MCF 10A (cell line): ENCODE measurements around the gene TUBGCP2. TPM values are rescaled to one million over a fixed set of nuclear protein-coding genes. Genes with fewer than 3 reads are reported as not detected.

Source experiments
- BruUV-seq: library from RNA; stranded (reverse); fragments of 400-500 nt; replicated peaks from 2 replicates; lab custom pipeline; 2021; lab: Mats Ljungman, UMichigan
- CTCF ChIA-PET: fragments of 300-600 bp; sonication (Branson Sonifier 250); formaldehyde crosslinking; extraction: SDS; loops from one replicate; lab custom pipeline; 2021; ENCODE audit warnings: antibody characterized with exemption, inconsistent platforms; lab: Yijun Ruan, JAX
- POLR2A ChIA-PET: fragments of 300-600, 350-650 bp; sonication (Branson Sonifier 250); formaldehyde crosslinking; extraction: SDS; loops from one replicate; lab custom pipeline; 2020; ENCODE audit warnings: antibody characterized with exemption, inconsistent platforms; lab: Yijun Ruan, JAX
- DNase-seq: peaks from one replicate; pipeline ENCODE4 v3.0.0-alpha.2; 2018; ENCODE audit not compliant: unreplicated experiment
- H3K27ac Mint-ChIP-seq: one replicate; pipeline ENCODE4 v1.8.0; 2022; ENCODE audit warnings: mild to moderate bottlenecking, low read depth, mixed read lengths; ENCODE audit not compliant: unreplicated experiment
- H3K27me3 Mint-ChIP-seq: one replicate; pipeline ENCODE4 v1.8.0; 2022; ENCODE audit warnings: mixed read lengths; ENCODE audit not compliant: insufficient read depth, unreplicated experiment
- H3K36me3 Mint-ChIP-seq: one replicate; pipeline ENCODE4 v1.8.0; 2022; ENCODE audit warnings: mild to moderate bottlenecking, moderate library complexity, mixed read lengths; ENCODE audit not compliant: insufficient read depth, unreplicated experiment
- H3K4me1 Mint-ChIP-seq: one replicate; pipeline ENCODE4 v1.8.0; 2022; ENCODE audit warnings: mixed read lengths; ENCODE audit not compliant: insufficient read depth, unreplicated experiment
- H3K4me3 Mint-ChIP-seq: one replicate; pipeline ENCODE4 v1.8.0; 2022; ENCODE audit warnings: mild to moderate bottlenecking, moderate library complexity, mixed read lengths; ENCODE audit not compliant: unreplicated experiment
- H3K9me3 Mint-ChIP-seq: one replicate; pipeline ENCODE4 v1.8.0; 2022; ENCODE audit warnings: mixed read lengths; ENCODE audit not compliant: unreplicated experiment
- CTCF ChIP-seq: fragments of 200-600 bp; IDR thresholded peaks from one replicate; pipeline ENCODE4 v1.8.0; 2022; ENCODE audit warnings: antibody characterized with exemption, mild to moderate bottlenecking; ENCODE audit not compliant: unreplicated experiment
- intact Hi-C: fragments of 100-400 bp; cut with micrococcal nuclease; formaldehyde crosslinking; loops from 2 replicates; pipeline ENCODE4 v1.14.1; 2022
- total RNA-seq: library from RNA; stranded (reverse); gene quantifications from 2 replicates; pipeline ENCODE4 v1.2.3, GENCODE V29; 2022

The TUBGCP2 gene
- total RNA-seq, 1 experiment from 2014 or later = 95.9 TPM

GRCh38 chr10:133350950-133351329 is 42.3 kb upstream of the TUBGCP2 start:
- CTCF ChIA-PET = interaction anchor here (0.5 to 0.7 kb wide), 3 partner anchors 21 to 262 kb away, joined by 3 to 6 read pairs (median 3); no protein-coding TSS in a partner anchor
- peaks cover 7% of the 10 kb centered on the region for H3K36me3 Mint-ChIP-seq
- intact Hi-C loops = no loop called here

GRCh38 chr10:133350283-133350949 is 41.7 kb upstream of the TUBGCP2 start:
- no peak for TF ChIP-seq CTCF
- H3K36me3 Mint-ChIP-seq = peaks cover 10% of the 10 kb centered on the region
- no TSS peak for BruUV-seq
- intact Hi-C loops = no loop called here
- POLR2A ChIA-PET = no interaction called here
- H3K27ac Mint-ChIP-seq = no peak overlapping the region
- CTCF ChIA-PET = interaction anchor here (0.5 to 0.7 kb wide), 2 partner anchors 21 to 263 kb away, joined by 3 read pairs; no protein-coding TSS in a partner anchor
- no peaks in the 10 kb centered on the region for H3K9me3 Mint-ChIP-seq
- H3K4me1 Mint-ChIP-seq = peaks cover 6% of the 10 kb centered on the region
- H3K4me3 Mint-ChIP-seq = no peak overlapping the region
- H3K27me3 Mint-ChIP-seq = no peaks in the 10 kb centered on the region
- DNase-seq = no peak

More at GRCh38 chr10:133350950-133351329, 42.3 kb upstream of the TUBGCP2 start:
- no TSS peak for BruUV-seq
- POLR2A ChIA-PET = no interaction called here
- H3K4me1 Mint-ChIP-seq = peaks cover 6% of the 10 kb centered on the region
- no peak for DNase-seq
- no peaks in the 10 kb centered on the region for H3K27me3 Mint-ChIP-seq
- no peak for TF ChIP-seq CTCF
- no peaks in the 10 kb centered on the region for H3K9me3 Mint-ChIP-seq
- H3K27ac Mint-ChIP-seq = no peak overlapping the region
- H3K4me3 Mint-ChIP-seq = no peak overlapping the region

GRCh38 chr10:133349577-133350011 is 40.9 kb upstream of the TUBGCP2 start:
- Mint-ChIP-seq H3K9me3 (no peaks in the 10 kb centered on the region), H3K27me3 (no peaks in the 10 kb centered on the region), H3K4me1 (peaks cover 6% of the 10 kb centered on the region), H3K36me3 (peaks cover 10% of the 10 kb centered on the region), H3K4me3 (no peak overlapping the region), H3K27ac (no peak overlapping the region)
- TF ChIP-seq CTCF = no peak
- DNase-seq = no peak
- intact Hi-C loops = no loop called here
- ChIA-PET CTCF (no interaction called here), POLR2A (no interaction called here)
- no TSS peak for BruUV-seq

GRCh38 chr10:133349160-133349568 is 40.5 kb upstream of the TUBGCP2 start:
- intact Hi-C loops = no loop called here
- Mint-ChIP-seq H3K4me3 (no peak overlapping the region), H3K27me3 (no peaks in the 10 kb centered on the region), H3K36me3 (peaks cover 10% of the 10 kb centered on the region), H3K9me3 (no peaks in the 10 kb centered on the region), H3K27ac (no peak overlapping the region), H3K4me1 (peaks cover 6% of the 10 kb centered on the region)
- CTCF ChIA-PET = no interaction called here
- POLR2A ChIA-PET = no interaction called here
- TF ChIP-seq CTCF = no peak
- no peak for DNase-seq
- no TSS peak for BruUV-seq
